ENCODE data around the gene PPM1M. TPM values are rescaled to one million over a fixed set of nuclear protein-coding genes. Genes with fewer than 3 reads are reported as not detected.

The PPM1M gene
- total RNA-seq, 1 donor from 2014 or later: 44.6 TPM

- intact Hi-C loops (cut with micrococcal nuclease): no loop called here
- peaks cover 30% of the 10 kb centered on the region for H3K36me3 Mint-ChIP-seq (ENCODE audit: low read depth)
- peak overlapping the region; percentile 81 for H3K4me3 Mint-ChIP-seq
- no peaks in the 10 kb centered on the region for H3K27me3 Mint-ChIP-seq
- H3K9me3 Mint-ChIP-seq: no peaks in the 10 kb centered on the region
- DNase-seq: no peak
- ChIA-PET CTCF (interaction anchor here (1.1 to 1.2 kb wide), 3 partner anchors 14 to 26 kb away, joined by 3 to 6 read pairs (median 4); partner anchors contain the start of gene TLR9), POLR2A (interaction anchor here (0.6 to 12.1 kb wide), 11 partner anchors 10 to 92 kb away, joined by 3 to 147 read pairs (median 4); partner anchors contain the start of genes GLYCTK, POC1A, TLR9 and WDR82)
- TF ChIP-seq CTCF (IDR thresholded peaks at IDR 0.05): no peak
- peaks cover 57% of the 10 kb centered on the region for H3K4me1 Mint-ChIP-seq
- peak overlapping the region; percentile 68 for H3K27ac Mint-ChIP-seq
- no peak for ATAC-seq (ENCODE audit: low read depth)
Measured at GRCh38 chr3:52246264-52246620, 683 bp downstream of the PPM1M start.

DNA sequence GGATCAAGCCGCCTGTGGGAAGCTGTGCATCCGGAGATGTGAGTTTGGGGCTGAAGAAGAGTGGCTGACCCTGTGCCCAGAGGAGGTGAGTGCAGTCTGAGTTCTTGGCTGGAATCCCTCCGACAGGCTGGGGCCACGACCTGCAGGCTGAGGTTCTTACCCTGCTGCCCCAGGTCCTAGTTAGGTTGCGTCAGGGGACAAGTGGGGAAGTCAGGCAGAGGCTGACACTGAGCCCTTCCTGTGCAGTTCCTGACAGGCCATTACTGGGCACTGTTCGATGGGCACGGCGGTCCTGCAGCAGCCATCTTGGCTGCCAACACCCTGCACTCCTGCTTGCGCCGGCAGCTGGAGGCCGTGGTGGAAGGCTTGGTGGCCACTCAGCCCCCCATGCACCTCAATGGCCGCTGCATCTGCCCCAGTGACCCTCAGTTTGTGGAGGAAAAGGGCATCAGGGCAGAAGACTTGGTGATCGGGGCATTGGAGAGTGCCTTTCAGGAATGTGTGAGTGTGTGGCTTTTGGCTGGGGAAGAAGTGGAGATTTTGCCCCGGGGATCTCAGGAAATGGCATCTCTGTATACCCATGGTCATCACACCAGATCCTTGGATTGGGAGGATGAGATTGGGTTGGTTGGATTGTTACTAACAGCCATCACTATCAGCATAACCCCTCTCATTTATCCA lies 1.3 kb downstream of the PPM1M start:
- Mint-ChIP-seq H3K4me1 (peaks cover 57% of the 10 kb centered on the region), H3K36me3 (ENCODE audit: low read depth) (peaks cover 32% of the 10 kb centered on the region), H3K27me3 (no peaks in the 10 kb centered on the region), H3K27ac (peak overlapping the region; percentile 68), H3K4me3 (peak overlapping the region; percentile 81), H3K9me3 (no peaks in the 10 kb centered on the region)
- POLR2A ChIA-PET: interaction anchor here (0.6 to 12.1 kb wide), 9 partner anchors 16 to 41 kb away, joined by 3 to 147 read pairs (median 8); partner anchors contain the start of genes GLYCTK, TLR9 and WDR82
- CTCF ChIA-PET: interaction anchor here (1.1 kb wide), 1 partner anchor 26 kb away, joined by 4 read pairs; no protein-coding TSS in a partner anchor
- no peak for ATAC-seq (ENCODE audit: low read depth)
- intact Hi-C loops (cut with micrococcal nuclease): no loop called here
- no peak for TF ChIP-seq CTCF (IDR thresholded peaks at IDR 0.05)
- DNase-seq: no peak

- intact Hi-C loops (cut with micrococcal nuclease): loop anchor here (1.0 kb wide), 1 partner anchor 8 kb away; the partner anchor contains the start of gene TWF2
- CTCF ChIA-PET: interaction anchor here (1.4 kb wide), 1 partner anchor 16 kb away, joined by 5 read pairs; no protein-coding TSS in a partner anchor
- DNase-seq (no peak), ATAC-seq (ENCODE audit: low read depth) (no peak)
- Mint-ChIP-seq H3K4me3 (peak overlapping the region; percentile 81), H3K4me1 (peaks cover 59% of the 10 kb centered on the region), H3K9me3 (no peaks in the 10 kb centered on the region), H3K27ac (peak overlapping the region; percentile 68), H3K27me3 (no peaks in the 10 kb centered on the region), H3K36me3 (ENCODE audit: low read depth) (peaks cover 36% of the 10 kb centered on the region)
- TF ChIP-seq CTCF (IDR thresholded peaks at IDR 0.05): no peak
- POLR2A ChIA-PET: interaction anchor here (0.7 to 12.1 kb wide), 6 partner anchors 9 to 41 kb away, joined by 5 to 147 read pairs (median 8); partner anchors contain the start of genes GLYCTK, TLR9, TWF2 and WDR82
Measured at GRCh38 chr3:52247409-52248164, 2.0 kb downstream of the PPM1M start.

GRCh38 chr3:52248165-52248541 lies 2.6 kb downstream of the PPM1M start:
- intact Hi-C loops (cut with micrococcal nuclease): loop anchor here (1.0 kb wide), 1 partner anchor 9 kb away; the partner anchor contains the start of gene TWF2
- H3K4me3 Mint-ChIP-seq: peak overlapping the region; percentile 19
- POLR2A ChIA-PET: interaction anchor here (0.7 to 12.1 kb wide), 5 partner anchors 9 to 40 kb away, joined by 5 to 147 read pairs (median 9); partner anchors contain the start of genes GLYCTK, TLR9, TWF2 and WDR82
- ATAC-seq (ENCODE audit: low read depth) (no peak), DNase-seq (no peak)
- no peaks in the 10 kb centered on the region for H3K9me3 Mint-ChIP-seq
- no peak for TF ChIP-seq CTCF (IDR thresholded peaks at IDR 0.05)
- peak overlapping the region; percentile 68 for H3K27ac Mint-ChIP-seq
- peaks cover 40% of the 10 kb centered on the region for H3K36me3 Mint-ChIP-seq (ENCODE audit: low read depth)
- peaks cover 63% of the 10 kb centered on the region for H3K4me1 Mint-ChIP-seq
- CTCF ChIA-PET: interaction anchor here (1.4 kb wide), 1 partner anchor 17 kb away, joined by 5 read pairs; no protein-coding TSS in a partner anchor
- H3K27me3 Mint-ChIP-seq: no peaks in the 10 kb centered on the region

All from activated B cell treated with CpG ODN at 0.5 μM for 24 hours (primary cell).